Tibial artery (tissue), 4 donors: Measurements from ENCODE around the gene CARS1.

Experiments
- DNase-seq, 2 donors: peaks; one replicate each; pipeline ENCODE4 v3.0.0-alpha.2; 2019
- H3K27ac ChIP-seq, 2 donors: fragments of 200-600 bp; sonication (generic) in 1 of 2; 1 replicate in 1 of 2; 2 replicates in 1 of 2; pipeline ENCODE4 v1.5.1; 2018 to 2019; ENCODE audit warnings: mild to moderate bottlenecking in 1 of 2
- H3K27me3 ChIP-seq, 2 donors: fragments of 200-600 bp; sonication (generic) in 1 of 2; one replicate each; pipeline versions ENCODE4 v1.5.1 to v1.6.0; 2016 to 2019
- H3K36me3 ChIP-seq, 3 donors: fragments of 200-600 bp; sonication (generic) in 2 of 3; one replicate each; pipeline ENCODE4 v1.5.1; 2016 to 2019; ENCODE audit warnings: mild to moderate bottlenecking in 2 of 3
- H3K4me1 ChIP-seq, 4 donors: fragments of 200-600 bp; sonication (generic) in 2 of 4; 1 replicate in 3 of 4; 2 replicates in 1 of 4; pipeline ENCODE4 v1.5.1; 2016 to 2019
- H3K4me3 ChIP-seq, 2 donors: fragments of 200-600 bp; sonication (generic) in 1 of 2; 1 replicate in 1 of 2; 2 replicates in 1 of 2; pipeline ENCODE4 v1.5.1; 2018 to 2019; ENCODE audit warnings: mild to moderate bottlenecking in 2 of 2
- H3K9me3 ChIP-seq, 3 donors: fragments of 200-600 bp; sonication (generic) in 1 of 3; one replicate each; pipeline ENCODE4 v1.5.1; 2016 to 2019
- intact Hi-C: fragments of 100-400 bp; cut with DNase I; formaldehyde crosslinking; loops from one replicate; pipeline ENCODE4 v1.15.0; 2023; ENCODE audit warnings: low total_unique reads
- TF ChIP-seq, protein P1 (sequence below), 2 experiments: fragments of 200-600 bp in 1 of 2; fragments of 450-650 bp in 1 of 2; IDR thresholded peaks; one replicate each; pipeline ENCODE4 v1.5.1; 2017 to 2019; ENCODE audit warnings: antibody characterized with exemption in 2 of 2, mild to moderate bottlenecking in 1 of 2, moderate library complexity in 1 of 2

The CARS1 gene

DNA sequence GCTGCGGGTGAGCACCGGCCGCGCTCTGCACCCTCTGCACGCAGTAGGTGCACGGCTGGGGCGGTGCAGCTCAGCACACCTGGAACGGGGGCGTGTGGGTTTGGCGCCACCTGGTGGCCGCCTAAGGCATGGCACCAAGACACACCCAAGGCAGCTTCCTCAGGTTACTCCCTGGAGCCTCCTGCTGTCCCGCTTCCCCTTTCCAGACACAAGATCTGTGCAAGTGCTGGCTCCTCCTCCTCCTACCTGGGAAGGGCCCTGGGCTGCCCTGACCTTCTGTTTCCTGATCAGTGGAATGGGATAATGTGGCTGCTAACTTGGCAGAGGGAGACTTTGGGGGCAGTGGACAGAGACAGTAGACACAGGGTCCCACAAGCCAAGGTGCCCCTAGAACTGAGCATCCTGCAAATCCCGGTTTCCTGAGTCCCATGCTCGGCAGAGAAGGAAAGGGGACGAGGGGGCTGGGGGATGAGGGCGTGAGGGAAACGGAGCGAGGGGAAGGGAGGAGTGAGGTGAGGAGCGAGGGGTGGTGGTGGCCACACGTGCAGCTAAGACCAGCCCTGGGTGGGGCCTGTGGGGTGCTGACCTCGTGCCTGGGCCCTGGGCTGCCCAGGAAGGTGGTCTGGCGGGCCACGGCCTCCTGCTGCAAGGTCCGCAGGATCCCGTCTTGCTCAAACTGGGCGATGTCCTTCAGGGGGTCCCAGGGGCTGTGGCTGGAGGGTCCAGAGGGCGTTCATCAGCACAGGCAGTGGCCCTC lies 34.8 kb upstream of the CARS1 start:
- DNase-seq = no peak
- Histone ChIP-seq H3K36me3 (peaks cover 22 to 95% (median 60%) of the 10 kb centered on the region in 3 donors), H3K9me3 (no peaks in the 10 kb centered on the region)

GRCh38 chr11:3091081-3091845 lies 34.0 kb upstream of the CARS1 start:
- Histone ChIP-seq H3K4me1 (peaks cover 0 to 11% (median 6%) of the 10 kb centered on the region in 4 donors), H3K27me3 (no peaks in the 10 kb centered on the region), H3K36me3 (peaks cover 22 to 91% (median 59%) of the 10 kb centered on the region in 3 donors), H3K4me3 (no peak overlapping the region), H3K9me3 (no peaks in the 10 kb centered on the region), H3K27ac (no peak overlapping the region)
- intact Hi-C loops = no loop called here
- no peak for DNase-seq
- TF ChIP-seq, protein P1, sequence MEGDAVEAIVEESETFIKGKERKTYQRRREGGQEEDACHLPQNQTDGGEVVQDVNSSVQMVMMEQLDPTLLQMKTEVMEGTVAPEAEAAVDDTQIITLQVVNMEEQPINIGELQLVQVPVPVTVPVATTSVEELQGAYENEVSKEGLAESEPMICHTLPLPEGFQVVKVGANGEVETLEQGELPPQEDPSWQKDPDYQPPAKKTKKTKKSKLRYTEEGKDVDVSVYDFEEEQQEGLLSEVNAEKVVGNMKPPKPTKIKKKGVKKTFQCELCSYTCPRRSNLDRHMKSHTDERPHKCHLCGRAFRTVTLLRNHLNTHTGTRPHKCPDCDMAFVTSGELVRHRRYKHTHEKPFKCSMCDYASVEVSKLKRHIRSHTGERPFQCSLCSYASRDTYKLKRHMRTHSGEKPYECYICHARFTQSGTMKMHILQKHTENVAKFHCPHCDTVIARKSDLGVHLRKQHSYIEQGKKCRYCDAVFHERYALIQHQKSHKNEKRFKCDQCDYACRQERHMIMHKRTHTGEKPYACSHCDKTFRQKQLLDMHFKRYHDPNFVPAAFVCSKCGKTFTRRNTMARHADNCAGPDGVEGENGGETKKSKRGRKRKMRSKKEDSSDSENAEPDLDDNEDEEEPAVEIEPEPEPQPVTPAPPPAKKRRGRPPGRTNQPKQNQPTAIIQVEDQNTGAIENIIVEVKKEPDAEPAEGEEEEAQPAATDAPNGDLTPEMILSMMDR (IDR thresholded peaks at IDR 0.05) = no peak

More for the DNA sequence above, 34.8 kb upstream of the CARS1 start:
- H3K27ac ChIP-seq = no peak overlapping the region
- H3K27me3 ChIP-seq = no peaks in the 10 kb centered on the region
- peaks cover 0 to 11% (median 6%) of the 10 kb centered on the region in 4 donors for H3K4me1 ChIP-seq
- TF ChIP-seq, protein P1 (IDR thresholded peaks at IDR 0.05) = peak; percentile 97 to 100
- H3K4me3 ChIP-seq = no peak overlapping the region
- intact Hi-C loops = loop anchor here (2.0 kb wide), 1 partner anchor 55 kb away; no protein-coding TSS in a partner anchor

GRCh38 chr11:3090096-3090901 lies 33.1 kb upstream of the CARS1 start:
- Histone ChIP-seq H3K27ac (no peak overlapping the region), H3K9me3 (no peaks in the 10 kb centered on the region), H3K4me1 (peaks cover 0 to 7% (median under 1%) of the 10 kb centered on the region in 4 donors), H3K36me3 (peaks cover 22 to 81% (median 59%) of the 10 kb centered on the region in 3 donors), H3K4me3 (no peak overlapping the region), H3K27me3 (no peaks in the 10 kb centered on the region)
- TF ChIP-seq, protein P1 (IDR thresholded peaks at IDR 0.05) = no peak
- intact Hi-C loops = no loop called here
- DNase-seq = peak in 1 of 2 donors; percentile 60

DNA sequence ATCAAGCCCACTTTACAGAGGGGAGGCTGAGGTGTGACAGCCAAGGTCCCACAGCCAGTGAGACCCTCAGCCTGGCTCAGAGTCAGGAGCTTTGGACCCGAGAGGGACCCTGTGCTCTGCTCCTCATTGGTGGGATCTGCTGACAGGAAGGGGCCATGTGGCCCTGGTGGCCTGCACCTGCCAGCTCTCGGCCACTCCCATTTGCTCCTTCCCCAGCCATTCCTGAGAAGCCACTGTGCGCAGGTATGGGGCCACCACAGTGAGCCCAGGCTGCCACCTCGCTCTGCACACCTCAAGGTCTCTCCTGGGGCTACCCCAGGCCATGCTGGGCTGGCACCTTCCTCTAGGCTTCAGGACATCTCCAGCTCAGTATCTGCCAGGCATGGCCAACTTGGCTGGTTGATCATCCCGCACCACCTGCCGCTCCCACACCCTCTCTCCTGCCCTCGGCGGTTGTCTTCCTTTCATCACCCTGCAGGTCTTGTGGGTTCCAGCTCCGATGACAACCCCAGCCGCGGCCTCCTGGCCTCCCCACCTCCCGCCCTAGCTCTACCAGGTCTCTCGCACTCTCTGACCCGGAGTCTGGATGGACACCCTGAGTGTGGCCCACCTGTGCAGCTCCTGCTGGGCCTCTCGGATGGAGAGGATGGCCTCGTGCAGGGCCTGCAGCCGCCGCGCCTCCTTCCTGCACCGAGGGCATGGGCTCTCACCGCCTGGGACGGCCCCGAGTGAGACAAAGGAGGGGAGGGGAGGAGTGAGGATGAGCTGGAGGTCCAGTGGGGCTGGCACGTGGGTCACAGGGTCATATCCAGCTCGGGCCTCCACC lies 32.2 kb upstream of the CARS1 start:
- Histone ChIP-seq H3K27me3 (no peaks in the 10 kb centered on the region), H3K4me3 (no peak overlapping the region), H3K4me1 (peaks cover 0 to 7% (median 0%) of the 10 kb centered on the region in 4 donors), H3K27ac (no peak overlapping the region), H3K36me3 (peaks cover 21 to 75% (median 53%) of the 10 kb centered on the region in 3 donors), H3K9me3 (no peaks in the 10 kb centered on the region)
- intact Hi-C loops = no loop called here
- TF ChIP-seq, protein P1 (IDR thresholded peaks at IDR 0.05) = no peak
- DNase-seq = peak in 1 of 2 donors; percentile 67
